ENCODE measurements around the gene EPHA5.
"Not testable (repeated sequence)": the region's sequence is repeated elsewhere in the genome, so short reads cannot be mapped to it uniquely, and the experiment has no call there.

The EPHA5 gene

GRCh38 chr4:65353098-65353497, 317.2 kb downstream of the EPHA5 start:
- DNase-seq: no peak

DNA sequence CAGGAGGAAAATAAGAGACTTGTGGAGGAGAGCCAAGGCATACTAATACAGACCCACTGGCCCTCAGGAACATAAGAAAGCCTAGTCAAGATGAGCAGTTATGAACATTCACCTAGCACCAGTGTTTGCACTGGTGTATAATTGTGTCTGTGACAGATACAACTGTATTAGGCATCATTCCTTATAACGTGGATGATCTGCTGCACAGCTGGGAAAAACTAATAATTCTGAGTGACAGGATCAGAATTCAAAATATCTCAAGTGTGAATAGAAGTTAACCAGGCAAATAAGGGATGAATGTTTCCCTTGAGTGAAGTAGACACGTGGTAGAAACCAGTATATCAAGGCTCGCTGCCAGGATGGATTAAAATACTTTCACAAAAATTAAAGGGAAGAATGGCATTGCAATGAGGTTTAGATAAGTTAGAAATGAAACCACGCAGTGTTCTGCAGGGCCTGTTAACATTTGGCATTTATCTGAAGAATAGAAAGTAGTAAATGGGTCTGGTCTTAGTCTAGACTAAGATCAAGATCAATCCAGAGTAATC, 325.9 kb downstream of the EPHA5 start:
- no peak for DNase-seq

DNA sequence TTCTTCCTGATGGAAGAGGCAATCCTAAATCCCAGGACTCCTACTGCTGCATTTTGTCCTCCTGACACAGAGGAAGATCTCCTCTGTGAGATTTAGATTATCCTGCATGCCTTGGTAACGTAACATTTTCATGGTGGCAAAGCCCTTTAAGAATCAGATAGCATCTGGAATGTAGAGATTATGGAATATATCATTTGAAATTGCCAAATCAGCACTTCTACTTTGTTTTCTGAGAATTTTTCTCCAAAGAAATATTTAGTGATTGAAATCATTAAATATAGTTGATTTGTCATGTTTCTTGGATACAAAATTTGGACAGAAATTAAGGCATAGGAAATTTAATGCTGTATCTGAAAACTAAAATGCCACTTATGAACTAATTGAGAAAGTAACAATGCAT, 326.9 kb downstream of the EPHA5 start:
- no peak for DNase-seq

- DNase-seq: no peak
Measured at GRCh38 chr4:65341557-65341956, 328.7 kb downstream of the EPHA5 start.

GRCh38 chr4:65340382-65341109, 329.7 kb downstream of the EPHA5 start:
- no peak for DNase-seq

GRCh38 chr4:65337371-65337770, 332.9 kb downstream of the EPHA5 start:
- no peak for DNase-seq

DNA sequence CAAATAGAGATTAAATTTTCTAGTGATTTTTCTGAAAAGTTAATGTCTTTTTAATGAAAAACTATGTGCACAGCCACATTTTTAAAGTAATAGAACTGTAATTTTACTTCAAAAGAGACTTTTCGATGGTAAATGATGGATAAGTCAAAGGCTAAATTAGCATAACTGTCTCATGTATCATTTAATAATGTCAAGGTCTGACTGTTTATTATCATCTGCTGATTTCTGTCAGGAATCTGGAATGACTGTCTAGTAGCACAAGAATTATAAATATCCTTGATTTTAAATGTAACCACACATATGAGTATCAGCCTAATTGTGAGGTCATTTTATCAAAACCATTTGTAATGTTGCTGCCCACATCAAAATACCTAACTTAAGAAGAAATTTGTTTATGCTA, 333.8 kb downstream of the EPHA5 start:
- no peak for DNase-seq

- no peak for DNase-seq
Measured at GRCh38 chr4:65316534-65316933, 353.8 kb downstream of the EPHA5 start.

- DNase-seq: no peak
Measured at GRCh38 chr4:65311120-65311519, 359.2 kb downstream of the EPHA5 start.

- no peak for DNase-seq
Measured at GRCh38 chr4:65310586-65310985, 359.7 kb downstream of the EPHA5 start.

GRCh38 chr4:65308626-65309025, 361.7 kb downstream of the EPHA5 start:
- DNase-seq: not testable (repeated sequence)

DNA sequence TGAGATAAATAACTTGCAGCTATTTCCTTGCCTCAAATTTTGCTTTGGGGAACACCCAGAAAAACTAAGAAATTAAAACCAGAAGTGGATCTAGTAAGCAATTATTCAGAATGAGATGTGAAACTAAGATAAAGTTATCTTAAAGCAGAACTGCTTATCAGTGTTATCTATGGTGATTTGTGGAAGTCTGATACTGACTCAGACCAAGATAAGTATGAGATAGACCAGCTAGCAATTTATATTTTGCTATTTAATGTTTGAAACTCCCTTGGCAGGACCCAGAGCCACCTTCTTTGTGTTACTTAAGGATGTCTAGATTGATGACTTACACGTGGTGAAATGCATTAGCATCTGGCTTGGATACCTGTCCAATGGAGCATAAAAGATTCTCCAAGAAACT, 368.1 kb downstream of the EPHA5 start:
- no peak for DNase-seq

- DNase-seq: no peak
Measured at GRCh38 chr4:65296246-65296645, 374.0 kb downstream of the EPHA5 start.

DNA sequence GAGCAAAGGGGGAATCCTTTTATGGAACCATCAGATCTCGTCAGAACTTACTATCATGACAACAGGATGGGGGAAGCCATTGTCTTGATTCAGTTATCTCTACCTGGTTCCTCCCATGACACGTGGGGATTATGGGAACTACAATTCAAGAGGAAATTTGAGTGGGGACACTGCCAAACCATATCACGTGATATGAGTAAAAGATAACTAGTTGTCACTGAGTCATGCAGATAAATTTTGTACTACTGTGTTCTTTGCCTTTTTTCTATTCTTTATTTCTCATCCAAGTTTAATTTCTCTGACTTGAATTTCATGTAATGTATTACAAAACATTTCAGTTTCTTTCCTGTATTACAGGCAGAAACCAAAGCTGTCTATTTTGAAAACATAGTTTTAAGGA, 383.2 kb downstream of the EPHA5 start:
- DNase-seq: no peak

Data from NCI-H2029 (cell line).